HL-60 (cell line): Measurements from ENCODE around the gene GOLT1A.

Experiments used
- DNase-seq, 2 experiments: peaks; one replicate each; pipeline ENCODE4 v3.0.0-alpha.2; 2010 to 2020; ENCODE audit warnings: low read depth in 1 of 2, low spot score in 1 of 2
- H3K27ac ChIP-seq: fragments of 250-450 bp; sonication (Bioruptor Pico); replicated peaks from 2 replicates; pipeline ENCODE4 v1.5.1; 2020; ENCODE audit warnings: mild to moderate bottlenecking, moderate library complexity
- H3K27me3 ChIP-seq: fragments of 250-450 bp; sonication (Bioruptor Pico); 2 replicates; pipeline ENCODE4 v1.5.1; 2021; ENCODE audit warnings: mild to moderate bottlenecking, moderate library complexity; ENCODE audit not compliant: insufficient read depth, poor library complexity, severe bottlenecking
- H3K4me3 ChIP-seq: replicated peaks from 2 replicates; pipeline ENCODE4 v1.5.1; 2011; ENCODE audit warnings: mild to moderate bottlenecking, control low read depth, low read length; ENCODE audit not compliant: insufficient read depth
- CTCF ChIP-seq: IDR thresholded peaks from one replicate; pipeline ENCODE4 v1.5.1; 2011; ENCODE audit warnings: low read length, control low read depth, inconsistent platforms; ENCODE audit not compliant: insufficient read depth
- GABPA ChIP-seq: IDR thresholded peaks from 2 replicates; pipeline ENCODE4 v1.6.1; 2012; ENCODE audit warnings: low read depth
- POLR2AphosphoS5 ChIP-seq: IDR thresholded peaks from 2 replicates; pipeline ENCODE4 v1.6.1; 2012; ENCODE audit warnings: low read depth
- REST ChIP-seq: IDR thresholded peaks from 2 replicates; pipeline ENCODE4 v1.6.1; 2012; ENCODE audit warnings: low read depth; ENCODE audit not compliant: insufficient replicate concordance
- SPI1 ChIP-seq: IDR thresholded peaks from 2 replicates; pipeline ENCODE4 v1.6.1; 2012; ENCODE audit warnings: low read depth, mild to moderate bottlenecking, borderline replicate concordance

The GOLT1A gene

GRCh38 chr1:204255225-204255624, 41.4 kb upstream of the GOLT1A start:
- DNase-seq, result no peak
- no peak overlapping the region for H3K27ac ChIP-seq
- H3K27me3 ChIP-seq, result no peaks in the 10 kb centered on the region
- no peak for TF ChIP-seq CTCF
- no peak for TF ChIP-seq GABPA
- TF ChIP-seq SPI1, result no peak
- TF ChIP-seq REST, result no peak
- TF ChIP-seq POLR2AphosphoS5, result no peak
- H3K4me3 ChIP-seq, result no peak overlapping the region

GRCh38 chr1:204254031-204254661, 40.4 kb upstream of the GOLT1A start:
- no peak for TF ChIP-seq REST
- no peak for TF ChIP-seq CTCF
- TF ChIP-seq SPI1, result no peak
- H3K4me3 ChIP-seq, result no peak overlapping the region
- no peaks in the 10 kb centered on the region for H3K27me3 ChIP-seq
- peak; percentile 80 to 87 for DNase-seq
- H3K27ac ChIP-seq, result no peak overlapping the region; the same call in 1 of the 2 replicates

GRCh38 chr1:204251926-204252689, 38.3 kb upstream of the GOLT1A start:
- H3K27me3 ChIP-seq, result no peaks in the 10 kb centered on the region
- H3K4me3 ChIP-seq, result no peak overlapping the region
- H3K27ac ChIP-seq, result no peak overlapping the region
- no peak for TF ChIP-seq GABPA
- no peak for TF ChIP-seq CTCF
- no peak for TF ChIP-seq POLR2AphosphoS5
- TF ChIP-seq REST, result no peak
- no peak for TF ChIP-seq SPI1
- DNase-seq, result no peak
